Peyer's patch (tissue), 4 donors: ENCODE data around the gene FIGLA. TPM values are rescaled to one million over a fixed set of nuclear protein-coding genes. Genes with fewer than 3 reads are reported as not detected.

ENCODE experiments used
- DNase-seq, 3 donors: peaks; one replicate each; pipeline ENCODE4 v3.0.0-alpha.2; 2017 to 2019
- H3K27ac ChIP-seq, 4 donors: fragments of 200-600 bp; sonication (generic); one replicate each; pipeline ENCODE4 v1.5.1; 2016 to 2019
- H3K27me3 ChIP-seq, 2 donors: fragments of 200-600 bp; sonication (generic); one replicate each; pipeline ENCODE4 v1.5.1; 2019
- H3K36me3 ChIP-seq, 3 donors: fragments of 200-600 bp; sonication (generic); one replicate each; pipeline ENCODE4 v1.5.1; 2016 to 2019
- H3K4me1 ChIP-seq, 4 donors: fragments of 200-600 bp; sonication (generic); one replicate each; pipeline ENCODE4 v1.5.1; 2016 to 2019
- H3K4me3 ChIP-seq, 4 donors: fragments of 200-600 bp; sonication (generic); 1 replicate in 3 of 4; 2 replicates in 1 of 4; pipeline ENCODE4 v1.5.1; 2016 to 2019; ENCODE audit warnings: mild to moderate bottlenecking in 1 of 4
- H3K9me3 ChIP-seq, 4 donors: fragments of 200-600 bp; sonication (generic); one replicate each; pipeline ENCODE4 v1.5.1; 2016 to 2019; ENCODE audit warnings: mild to moderate bottlenecking in 1 of 4
- POLR2A ChIP-seq, 2 donors: fragments of 450-650 bp; IDR thresholded peaks; one replicate each; pipeline ENCODE4 v1.5.1; 2017; ENCODE audit warnings: antibody characterized with exemption in 2 of 2, mild to moderate bottlenecking in 2 of 2, moderate library complexity in 2 of 2
- total RNA-seq, 4 donors: library from RNA; depleted of rRNA; stranded (reverse); fragments of >200 nt; gene quantifications; one replicate each; pipeline ENCODE4 v1.1.0, GENCODE V29; 2016
- TF ChIP-seq, protein P1 (sequence below), 6 experiments: fragments of 450-650 bp in 4 of 6; fragments of 200-600 bp in 2 of 6; sonication (generic) in 1 of 6; IDR thresholded peaks; one replicate each; pipeline ENCODE4 v1.5.1; 2017 to 2019; ENCODE audit warnings: antibody characterized with exemption in 6 of 6, mild to moderate bottlenecking in 3 of 6, moderate library complexity in 1 of 6

Gene FIGLA
- total RNA-seq, 4 donors from 2014 or later: not detected

DNA sequence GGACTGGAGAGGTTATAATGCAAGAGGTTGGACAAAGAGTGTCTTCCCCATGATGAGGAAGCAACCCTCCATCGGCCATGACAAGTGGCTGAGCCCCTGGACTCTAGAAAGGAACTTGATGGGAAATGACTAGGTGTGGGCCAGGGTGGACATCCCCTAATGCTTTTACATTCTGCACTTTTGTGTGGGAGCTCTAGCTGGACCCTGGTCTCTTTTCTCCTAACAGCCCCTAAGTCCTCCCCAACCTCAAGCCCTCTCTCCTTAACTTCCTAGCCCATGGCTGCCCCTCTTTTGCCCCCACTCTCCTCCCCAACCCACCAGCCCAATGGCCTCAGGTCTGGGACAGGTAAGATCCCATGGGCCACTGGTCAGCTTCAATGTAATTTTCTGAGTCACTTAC is 42.8 kb upstream of the FIGLA start:
- Histone ChIP-seq H3K9me3 (no peaks in the 10 kb centered on the region), H3K27me3 (no peaks in the 10 kb centered on the region), H3K4me3 (no peak overlapping the region), H3K36me3 (no peaks in the 10 kb centered on the region), H3K4me1 (no peaks in the 10 kb centered on the region), H3K27ac (no peak overlapping the region)
- TF ChIP-seq POLR2A (IDR thresholded peaks at IDR 0.05): no peak
- TF ChIP-seq, protein P1, sequence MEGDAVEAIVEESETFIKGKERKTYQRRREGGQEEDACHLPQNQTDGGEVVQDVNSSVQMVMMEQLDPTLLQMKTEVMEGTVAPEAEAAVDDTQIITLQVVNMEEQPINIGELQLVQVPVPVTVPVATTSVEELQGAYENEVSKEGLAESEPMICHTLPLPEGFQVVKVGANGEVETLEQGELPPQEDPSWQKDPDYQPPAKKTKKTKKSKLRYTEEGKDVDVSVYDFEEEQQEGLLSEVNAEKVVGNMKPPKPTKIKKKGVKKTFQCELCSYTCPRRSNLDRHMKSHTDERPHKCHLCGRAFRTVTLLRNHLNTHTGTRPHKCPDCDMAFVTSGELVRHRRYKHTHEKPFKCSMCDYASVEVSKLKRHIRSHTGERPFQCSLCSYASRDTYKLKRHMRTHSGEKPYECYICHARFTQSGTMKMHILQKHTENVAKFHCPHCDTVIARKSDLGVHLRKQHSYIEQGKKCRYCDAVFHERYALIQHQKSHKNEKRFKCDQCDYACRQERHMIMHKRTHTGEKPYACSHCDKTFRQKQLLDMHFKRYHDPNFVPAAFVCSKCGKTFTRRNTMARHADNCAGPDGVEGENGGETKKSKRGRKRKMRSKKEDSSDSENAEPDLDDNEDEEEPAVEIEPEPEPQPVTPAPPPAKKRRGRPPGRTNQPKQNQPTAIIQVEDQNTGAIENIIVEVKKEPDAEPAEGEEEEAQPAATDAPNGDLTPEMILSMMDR (IDR thresholded peaks at IDR 0.05): no peak
- no peak for DNase-seq

DNA sequence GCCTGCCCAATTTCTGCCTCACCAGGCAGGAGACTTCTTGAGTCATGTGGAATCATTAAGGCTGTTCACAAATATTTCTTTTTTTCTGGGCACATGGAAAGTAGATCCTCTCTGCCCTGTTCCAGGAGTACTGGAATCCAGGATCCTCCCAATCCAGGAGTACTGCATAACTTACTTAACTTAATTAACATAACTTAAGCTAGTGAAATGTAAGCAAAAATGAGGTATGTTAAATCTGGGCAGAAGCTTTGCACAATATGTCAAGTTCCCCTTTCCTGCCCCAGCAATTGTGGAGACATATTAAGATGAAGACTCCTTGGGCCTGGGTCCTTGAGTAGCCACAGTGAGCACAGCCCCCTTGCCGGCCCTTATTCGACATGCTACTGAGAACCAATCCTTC is 41.9 kb upstream of the FIGLA start:
- Histone ChIP-seq H3K27me3 (no peaks in the 10 kb centered on the region), H3K36me3 (no peaks in the 10 kb centered on the region), H3K4me3 (no peak overlapping the region), H3K27ac (no peak overlapping the region), H3K9me3 (no peaks in the 10 kb centered on the region), H3K4me1 (no peaks in the 10 kb centered on the region)
- no peak for DNase-seq
- TF ChIP-seq, protein P1 (IDR thresholded peaks at IDR 0.05): no peak
- TF ChIP-seq POLR2A (IDR thresholded peaks at IDR 0.05): no peak

DNA sequence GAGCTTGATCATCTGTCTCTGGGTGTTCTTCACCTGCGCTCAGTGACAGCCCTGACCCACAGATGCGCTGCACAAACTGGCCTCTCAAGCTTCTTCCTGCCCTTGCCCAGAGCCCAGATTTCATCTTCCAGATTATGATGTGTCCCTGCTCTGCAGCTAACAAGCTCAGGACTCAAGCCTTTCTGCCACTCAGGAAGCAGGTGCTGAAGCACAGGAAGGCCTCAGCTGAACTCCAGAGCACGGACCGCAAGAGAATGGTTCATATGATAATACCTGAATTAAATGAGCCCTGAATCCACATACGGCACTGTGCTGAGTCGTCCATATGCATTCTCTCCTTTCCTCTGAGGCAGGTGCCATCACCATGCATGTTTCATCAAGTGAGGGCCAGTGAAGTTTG is 41.4 kb upstream of the FIGLA start:
- H3K36me3 ChIP-seq: no peaks in the 10 kb centered on the region
- no peak for DNase-seq
- no peak overlapping the region for H3K4me3 ChIP-seq
- no peaks in the 10 kb centered on the region for H3K9me3 ChIP-seq
- no peak overlapping the region for H3K27ac ChIP-seq
- no peaks in the 10 kb centered on the region for H3K4me1 ChIP-seq
- no peaks in the 10 kb centered on the region for H3K27me3 ChIP-seq
- TF ChIP-seq POLR2A (IDR thresholded peaks at IDR 0.05): no peak
- TF ChIP-seq, protein P1 (IDR thresholded peaks at IDR 0.05): no peak

DNA sequence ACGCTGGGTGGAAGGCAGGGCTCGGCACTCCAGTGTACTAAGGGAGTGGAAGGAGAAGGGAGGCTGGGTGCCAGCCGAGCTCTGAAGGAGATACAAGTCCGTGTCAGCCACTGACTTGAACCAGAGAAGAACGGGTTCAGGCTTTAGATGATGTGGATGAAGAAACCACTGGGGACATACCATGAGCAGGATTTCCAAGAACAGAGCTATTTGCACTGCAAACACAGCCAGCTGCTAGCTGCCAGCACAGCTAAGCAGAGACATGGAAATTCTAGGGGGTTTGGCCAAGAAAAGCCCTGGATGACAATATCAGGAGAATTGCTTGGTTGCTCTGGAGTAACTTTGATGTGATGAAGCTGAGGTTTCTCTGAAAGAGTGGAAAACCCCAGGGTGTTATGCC is 39.9 kb upstream of the FIGLA start:
- H3K9me3 ChIP-seq: no peaks in the 10 kb centered on the region
- H3K27me3 ChIP-seq: no peaks in the 10 kb centered on the region
- TF ChIP-seq, protein P1 (IDR thresholded peaks at IDR 0.05): no peak
- no peak for TF ChIP-seq POLR2A (IDR thresholded peaks at IDR 0.05)
- H3K4me3 ChIP-seq: no peak overlapping the region
- H3K36me3 ChIP-seq: no peaks in the 10 kb centered on the region
- no peak for DNase-seq
- H3K27ac ChIP-seq: no peak overlapping the region
- H3K4me1 ChIP-seq: no peaks in the 10 kb centered on the region

DNA sequence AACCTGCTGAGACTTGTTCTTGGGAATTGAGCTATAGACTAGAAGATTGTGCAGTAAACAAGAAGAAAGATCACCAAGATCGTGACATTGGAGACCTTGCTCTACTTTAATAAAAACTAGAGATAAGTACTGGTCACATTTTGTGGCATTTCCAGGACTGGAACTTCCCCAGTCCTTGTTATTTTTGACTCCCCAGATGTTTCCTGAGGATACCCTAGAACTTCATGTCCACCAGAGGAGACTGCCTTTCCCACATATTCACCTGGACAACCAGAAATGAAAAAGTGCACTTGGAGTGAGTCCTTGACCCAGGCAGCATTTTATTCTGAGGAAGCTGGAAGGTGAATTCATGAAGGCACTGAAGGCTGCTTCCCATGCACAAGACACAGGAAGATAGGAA is 39.5 kb upstream of the FIGLA start:
- no peak for DNase-seq
- H3K9me3 ChIP-seq: no peaks in the 10 kb centered on the region
- H3K4me3 ChIP-seq: no peak overlapping the region
- H3K36me3 ChIP-seq: no peaks in the 10 kb centered on the region
- H3K27ac ChIP-seq: no peak overlapping the region
- TF ChIP-seq POLR2A (IDR thresholded peaks at IDR 0.05): no peak
- TF ChIP-seq, protein P1 (IDR thresholded peaks at IDR 0.05): no peak
- no peaks in the 10 kb centered on the region for H3K27me3 ChIP-seq
- no peaks in the 10 kb centered on the region for H3K4me1 ChIP-seq
